ENCODE measurements around the gene UBE2G2.
A peak's percentile ranks its signal among the peaks of the same experiment; 100 is the strongest.
"Not testable (repeated sequence)": the region's sequence is repeated elsewhere in the genome, so short reads cannot be mapped to it uniquely, and the experiment has no call there.

UBE2G2 gene

GRCh38 chr21:44836349-44836665 lies 34.7 kb upstream of the UBE2G2 start:
- DNase-seq (ENCODE audit: low spot score): no peak

GRCh38 chr21:44835647-44835973 lies 34.0 kb upstream of the UBE2G2 start:
- no peak for DNase-seq (ENCODE audit: low spot score)

- DNase-seq (ENCODE audit: low spot score): no peak
Measured at GRCh38 chr21:44834951-44835646, 33.5 kb upstream of the UBE2G2 start.

- no peak for DNase-seq (ENCODE audit: low spot score)
Measured at GRCh38 chr21:44834231-44834950, 32.8 kb upstream of the UBE2G2 start.

DNA sequence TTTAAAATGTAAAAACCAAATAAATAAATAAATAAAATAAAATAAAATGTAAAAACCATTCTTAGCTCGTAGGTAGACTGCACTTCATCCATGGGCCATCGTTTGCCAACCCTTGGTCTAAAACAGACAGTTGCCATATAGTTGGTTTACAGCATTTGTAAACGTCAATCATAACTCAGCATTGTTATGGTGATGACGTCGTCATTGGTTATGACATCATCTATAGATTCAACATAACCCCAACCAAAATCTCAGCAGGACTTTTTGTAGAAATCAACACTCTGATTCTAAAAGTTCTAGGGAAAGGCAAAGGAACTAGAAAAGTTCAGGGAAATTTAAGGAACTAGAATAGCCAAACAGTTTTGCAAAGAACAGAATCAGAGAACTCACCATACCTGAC lies 32.0 kb upstream of the UBE2G2 start:
- no peak for DNase-seq (ENCODE audit: low spot score)

- not testable (repeated sequence) for DNase-seq (ENCODE audit: low spot score)
Measured at GRCh38 chr21:44832516-44833255, 31.1 kb upstream of the UBE2G2 start.

- DNase-seq (ENCODE audit: low spot score): no peak
Measured at GRCh38 chr21:44831227-44831860, 29.7 kb upstream of the UBE2G2 start.

GRCh38 chr21:44829507-44830092 lies 28.0 kb upstream of the UBE2G2 start:
- no peak for DNase-seq (ENCODE audit: low spot score)

GRCh38 chr21:44828362-44829056 lies 26.9 kb upstream of the UBE2G2 start:
- DNase-seq (ENCODE audit: low spot score): no peak

DNA sequence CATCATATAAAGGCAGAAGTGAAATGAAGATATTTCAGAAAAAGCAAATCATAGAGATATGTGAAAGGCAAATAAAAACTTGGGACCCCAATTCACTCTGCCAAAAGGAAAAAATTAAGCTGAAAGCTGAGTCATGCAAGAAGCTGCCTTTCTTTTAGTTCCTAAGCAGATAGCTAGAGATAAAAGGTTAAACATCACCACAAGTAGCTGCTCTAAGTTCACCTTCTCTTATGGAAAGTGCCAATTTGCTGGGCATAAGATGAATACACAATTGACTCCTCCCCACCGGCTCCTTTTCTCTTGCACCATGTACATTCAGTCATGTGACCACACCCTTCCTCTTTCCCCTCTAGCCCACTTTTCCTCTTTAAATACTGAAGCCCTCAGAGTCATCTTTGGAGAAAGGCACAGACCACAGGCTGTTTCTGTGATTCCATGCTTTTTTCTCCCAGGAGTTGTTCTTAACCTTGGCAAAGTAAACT lies 21.6 kb upstream of the UBE2G2 start:
- DNase-seq (ENCODE audit: low spot score): no peak

- DNase-seq (ENCODE audit: low spot score): no peak
Measured at GRCh38 chr21:44822484-44823178, 21.0 kb upstream of the UBE2G2 start.

GRCh38 chr21:44820851-44821250 lies 19.2 kb upstream of the UBE2G2 start:
- DNase-seq (ENCODE audit: low spot score): peak; percentile 69

- DNase-seq (ENCODE audit: low spot score): no peak
Measured at GRCh38 chr21:44819283-44820243, 17.9 kb upstream of the UBE2G2 start.

- no peak for DNase-seq (ENCODE audit: low spot score)
Measured at GRCh38 chr21:44818640-44819011, 17.0 kb upstream of the UBE2G2 start.

- DNase-seq (ENCODE audit: low spot score): peak; percentile 93
Measured at GRCh38 chr21:44817914-44818639, 16.5 kb upstream of the UBE2G2 start, which contains the start of gene SUMO3. Gene SUMO3 (minus strand): TSS chr21:44818062. CDS start chr21:44817968, 94 bp downstream.

- DNase-seq (ENCODE audit: low spot score): peak; percentile 88
Measured at GRCh38 chr21:44817506-44817880, 15.9 kb upstream of the UBE2G2 start.

DNA sequence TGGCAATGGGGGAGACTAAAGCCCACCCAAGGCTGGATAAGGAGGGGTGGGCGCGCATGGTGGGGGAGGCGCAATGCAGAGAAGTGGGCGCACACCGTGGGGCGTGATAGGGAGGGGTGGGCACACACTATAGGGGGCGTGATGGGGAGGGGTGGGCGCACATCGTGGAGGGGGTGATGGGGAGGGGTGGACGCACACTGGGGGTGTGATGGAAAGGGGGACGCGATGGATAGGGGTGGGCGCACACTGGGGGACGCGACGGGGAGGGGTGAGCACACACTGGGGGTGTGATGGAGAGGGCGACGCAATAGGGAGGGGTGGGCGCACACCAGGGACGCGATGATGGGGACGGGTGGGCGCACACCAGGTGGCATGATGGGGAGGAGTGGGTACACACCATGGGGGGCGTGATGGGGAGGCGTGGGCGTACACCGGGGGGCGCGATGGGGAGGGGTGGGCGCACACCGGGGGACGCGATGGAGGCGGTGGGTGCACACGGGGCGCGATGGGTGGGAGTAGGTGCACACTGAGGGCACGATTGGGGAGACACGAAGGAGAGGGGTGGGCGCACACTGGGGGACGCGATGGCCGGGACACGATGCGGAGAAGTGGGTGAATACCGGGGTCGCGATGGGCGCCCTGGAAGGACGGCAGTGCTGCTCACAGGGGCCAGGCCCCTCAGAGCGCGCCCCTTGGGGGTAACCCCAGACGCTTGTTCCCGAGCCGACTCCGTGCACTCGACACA lies 15.3 kb upstream of the UBE2G2 start:
- DNase-seq (ENCODE audit: low spot score): no peak

DNA sequence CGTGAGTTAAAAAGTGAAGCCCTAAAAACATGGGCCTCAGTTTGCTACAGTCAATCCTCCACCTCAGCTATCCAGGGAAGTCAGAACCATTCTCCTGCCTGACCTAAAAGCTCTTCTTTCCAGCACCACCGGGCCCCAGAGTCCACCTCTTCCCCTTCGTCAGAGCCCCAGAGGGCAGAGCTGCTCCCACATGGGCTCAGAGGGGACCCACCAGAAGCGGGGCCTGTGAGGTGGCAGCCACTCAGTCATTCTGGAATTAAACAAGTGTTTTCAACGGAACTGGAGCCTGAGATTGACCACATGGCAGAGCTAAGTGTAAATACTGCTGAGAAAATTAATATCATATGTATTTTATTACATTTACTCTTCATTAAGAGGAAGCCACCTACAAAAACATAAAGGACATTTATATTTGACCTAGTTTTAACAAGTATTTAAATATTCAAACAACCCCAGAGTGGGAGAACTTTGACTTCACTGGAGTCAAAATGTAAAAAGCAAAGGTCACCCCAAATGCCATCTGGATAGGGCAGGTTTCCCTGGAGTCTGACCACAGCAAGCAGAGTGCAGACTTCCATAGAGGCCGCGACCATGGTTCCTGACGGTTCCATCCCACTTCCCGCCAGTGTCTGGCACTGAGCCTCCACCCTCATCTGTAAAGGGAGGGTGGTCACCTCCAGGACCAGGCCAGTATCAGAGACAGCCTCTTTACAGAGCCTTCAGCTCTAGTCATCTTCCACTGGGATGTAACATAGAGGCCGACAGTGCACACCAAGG lies 14.4 kb upstream of the UBE2G2 start:
- no peak for DNase-seq (ENCODE audit: low spot score)

Data from hepatic stellate cell (primary cell).